Astrocyte (in vitro differentiated cells and primary cell): Measurements from ENCODE around the gene RAX2. TPM values are rescaled to one million over a fixed set of nuclear protein-coding genes. Genes with fewer than 3 reads are reported as not detected.

Source experiments
- DNase-seq: peaks from one replicate; pipeline ENCODE4 v3.0.0-alpha.2; 2010; ENCODE audit warnings: low read depth
- FAIRE-seq: peaks from 2 replicates; lab custom pipeline; 2011; peaks lifted over from hg19 to GRCh38; lab: Jason Lieb, UNC
- H2AFZ ChIP-seq: 2 replicates; pipeline ENCODE4 v1.6.0; 2012; ENCODE audit warnings: low read depth, low read length, inconsistent platforms
- H3K27ac ChIP-seq: 2 replicates; pipeline ENCODE4 v1.5.1; 2011; ENCODE audit warnings: low read depth, low read length, inconsistent platforms
- H3K27me3 ChIP-seq: 2 replicates; pipeline ENCODE4 v1.6.0; 2011; ENCODE audit warnings: low read length, inconsistent platforms; ENCODE audit not compliant: insufficient read depth
- H3K36me3 ChIP-seq: 2 replicates; pipeline ENCODE4 v1.5.1; 2011; ENCODE audit warnings: low read length, inconsistent platforms; ENCODE audit not compliant: insufficient read depth
- H3K4me1 ChIP-seq: 2 replicates; pipeline ENCODE4 v1.5.1; 2011; ENCODE audit warnings: low read length, inconsistent platforms; ENCODE audit not compliant: insufficient read depth
- H3K4me2 ChIP-seq: 2 replicates; pipeline ENCODE4 v1.6.0; 2012; ENCODE audit warnings: low read length, inconsistent platforms
- H3K4me3 ChIP-seq: 2 replicates; pipeline ENCODE4 v1.5.1; 2011; ENCODE audit warnings: low read depth, mild to moderate bottlenecking, low read length, inconsistent platforms; ENCODE audit not compliant: insufficient read depth
- H3K79me2 ChIP-seq: 2 replicates; pipeline ENCODE4 v1.6.0; 2012; ENCODE audit warnings: mild to moderate bottlenecking, low read length, inconsistent platforms; ENCODE audit not compliant: insufficient read depth
- H3K9ac ChIP-seq: 2 replicates; pipeline ENCODE4 v1.6.0; 2012; ENCODE audit warnings: mild to moderate bottlenecking, low read length, inconsistent platforms
- H3K9me3 ChIP-seq: 2 replicates; pipeline ENCODE4 v1.5.1; 2012; ENCODE audit warnings: low read depth, mild to moderate bottlenecking, low read length, inconsistent platforms; ENCODE audit not compliant: insufficient read depth
- H4K20me1 ChIP-seq: 2 replicates; pipeline ENCODE4 v1.6.0; 2012; ENCODE audit warnings: low read length, inconsistent platforms; ENCODE audit not compliant: insufficient read depth
- H3K27ac Mint-ChIP-seq: one replicate; pipeline ENCODE4 v1.8.0; 2021; ENCODE audit warnings: mild to moderate bottlenecking, mixed read lengths; ENCODE audit not compliant: unreplicated experiment
- H3K27me3 Mint-ChIP-seq: one replicate; pipeline ENCODE4 v1.8.0; 2021; ENCODE audit warnings: low read depth, mixed read lengths; ENCODE audit not compliant: unreplicated experiment
- H3K36me3 Mint-ChIP-seq: one replicate; pipeline ENCODE4 v1.8.0; 2021; ENCODE audit warnings: low read depth, mixed read lengths; ENCODE audit not compliant: unreplicated experiment
- H3K4me1 Mint-ChIP-seq: one replicate; pipeline ENCODE4 v1.8.0; 2021; ENCODE audit warnings: low read depth, mixed read lengths; ENCODE audit not compliant: unreplicated experiment
- H3K4me3 Mint-ChIP-seq: one replicate; pipeline ENCODE4 v1.8.0; 2021; ENCODE audit warnings: mild to moderate bottlenecking, moderate library complexity, mixed read lengths; ENCODE audit not compliant: unreplicated experiment
- H3K9me3 Mint-ChIP-seq: one replicate; pipeline ENCODE4 v1.8.0; 2021; ENCODE audit warnings: mild to moderate bottlenecking, mixed read lengths; ENCODE audit not compliant: unreplicated experiment
- CTCF ChIP-seq: IDR thresholded peaks from 2 replicates; pipeline ENCODE4 v1.5.1; 2011; ENCODE audit warnings: low read depth, mild to moderate bottlenecking, inconsistent platforms, low read length, moderate library complexity; ENCODE audit not compliant: insufficient read depth
- EZH2 ChIP-seq: IDR thresholded peaks from 2 replicates; pipeline ENCODE4 v1.6.1; 2012; ENCODE audit warnings: mild to moderate bottlenecking, low read length, inconsistent platforms; ENCODE audit not compliant: insufficient read depth
- total RNA-seq: library from RNA; stranded (reverse); gene quantifications from 2 replicates; pipeline ENCODE4 v1.2.1, GENCODE V29; 2021

Gene RAX2
- total RNA-seq, 1 donor from 2014 or later: not detected

GRCh38 chr19:3723110-3723488 lies 48.9 kb downstream of the RAX2 start:
- H3K9ac ChIP-seq: no peak overlapping the region
- no peaks in the 10 kb centered on the region for H3K4me1 ChIP-seq
- H3K36me3 ChIP-seq: no peaks in the 10 kb centered on the region
- no peak for DNase-seq
- H3K79me2 ChIP-seq: no peaks in the 10 kb centered on the region
- no peak for FAIRE-seq
- no peak overlapping the region for H3K27ac ChIP-seq
- Mint-ChIP-seq H3K4me1 (no peaks in the 10 kb centered on the region), H3K36me3 (no peaks in the 10 kb centered on the region), H3K9me3 (no peaks in the 10 kb centered on the region), H3K27me3 (peaks cover 14% of the 10 kb centered on the region), H3K27ac (no peak overlapping the region), H3K4me3 (no peak overlapping the region)
- TF ChIP-seq CTCF: no peak
- TF ChIP-seq EZH2: no peak
- H4K20me1 ChIP-seq: no peaks in the 10 kb centered on the region
- peaks cover 17% of the 10 kb centered on the region for H3K27me3 ChIP-seq
- H3K4me3 ChIP-seq: no peak overlapping the region
- no peaks in the 10 kb centered on the region for H3K9me3 ChIP-seq
- no peak overlapping the region for H2AFZ ChIP-seq
- H3K4me2 ChIP-seq: no peak overlapping the region

GRCh38 chr19:3722443-3723109 lies 49.5 kb downstream of the RAX2 start:
- Histone ChIP-seq H3K27me3 (peaks cover 17% of the 10 kb centered on the region), H3K36me3 (no peaks in the 10 kb centered on the region), H2AFZ (no peak overlapping the region), H3K9ac (no peak overlapping the region), H3K9me3 (no peaks in the 10 kb centered on the region), H3K4me1 (no peaks in the 10 kb centered on the region), H4K20me1 (no peaks in the 10 kb centered on the region), H3K79me2 (no peaks in the 10 kb centered on the region), H3K4me3 (no peak overlapping the region), H3K4me2 (no peak overlapping the region), H3K27ac (no peak overlapping the region)
- DNase-seq (no peak), FAIRE-seq (no peak)
- TF ChIP-seq CTCF (no peak), EZH2 (no peak)
- H3K4me1 Mint-ChIP-seq: no peaks in the 10 kb centered on the region
- no peaks in the 10 kb centered on the region for H3K9me3 Mint-ChIP-seq
- H3K27ac Mint-ChIP-seq: no peak overlapping the region
- H3K36me3 Mint-ChIP-seq: no peaks in the 10 kb centered on the region
- H3K27me3 Mint-ChIP-seq: peaks cover 13% of the 10 kb centered on the region
- H3K4me3 Mint-ChIP-seq: peak overlapping the region; percentile 34

GRCh38 chr19:3721887-3722442 lies 50.1 kb downstream of the RAX2 start:
- Histone ChIP-seq H3K4me2 (no peak overlapping the region), H2AFZ (no peak overlapping the region), H3K4me3 (no peak overlapping the region), H3K27ac (no peak overlapping the region), H3K27me3 (peaks cover 17% of the 10 kb centered on the region), H3K36me3 (no peaks in the 10 kb centered on the region), H3K4me1 (no peaks in the 10 kb centered on the region), H3K9me3 (no peaks in the 10 kb centered on the region), H3K79me2 (no peaks in the 10 kb centered on the region), H3K9ac (no peak overlapping the region), H4K20me1 (no peaks in the 10 kb centered on the region)
- Mint-ChIP-seq H3K36me3 (no peaks in the 10 kb centered on the region), H3K4me1 (no peaks in the 10 kb centered on the region), H3K27ac (no peak overlapping the region), H3K9me3 (no peaks in the 10 kb centered on the region), H3K27me3 (peaks cover 11% of the 10 kb centered on the region), H3K4me3 (peak overlapping the region; percentile 34)
- DNase-seq (no peak), FAIRE-seq (no peak)
- TF ChIP-seq CTCF: no peak
- peak; percentile 45 for TF ChIP-seq EZH2
